ENCODE measurements around the gene LSAMP.
A peak's percentile ranks its signal among the peaks of the same experiment; 100 is the strongest.

LSAMP gene

GRCh38 chr3:115898656-115899410, 546.5 kb downstream of the LSAMP start:
- no peak for DNase-seq (ENCODE audit: low read depth)
- no peak overlapping the region for H3K4me3 ChIP-seq (ENCODE audit: control insufficient read depth, low read depth, low read length)
- no peak for TF ChIP-seq CTCF (conservative IDR thresholded peaks at IDR 0.05; ENCODE audit: control insufficient read depth, insufficient read depth, low read depth, low read length)

- DNase-seq (ENCODE audit: low read depth): no peak
- no peak for TF ChIP-seq CTCF (conservative IDR thresholded peaks at IDR 0.05; ENCODE audit: control insufficient read depth, insufficient read depth, low read depth, low read length)
- no peak overlapping the region for H3K4me3 ChIP-seq (ENCODE audit: control insufficient read depth, low read depth, low read length)
Observed at GRCh38 chr3:115891006-115891636, 554.2 kb downstream of the LSAMP start.

GRCh38 chr3:115890579-115890978, 554.7 kb downstream of the LSAMP start:
- TF ChIP-seq CTCF (conservative IDR thresholded peaks at IDR 0.05; ENCODE audit: control insufficient read depth, insufficient read depth, low read depth, low read length): no peak
- DNase-seq (ENCODE audit: low read depth): no peak
- H3K4me3 ChIP-seq (ENCODE audit: control insufficient read depth, low read depth, low read length): no peak overlapping the region

- H3K4me3 ChIP-seq (ENCODE audit: control insufficient read depth, low read depth, low read length): no peak overlapping the region
- DNase-seq (ENCODE audit: low read depth): peak; percentile 24
- TF ChIP-seq CTCF (conservative IDR thresholded peaks at IDR 0.05; ENCODE audit: control insufficient read depth, insufficient read depth, low read depth, low read length): no peak
Observed at GRCh38 chr3:115885621-115886020, 559.7 kb downstream of the LSAMP start.

GRCh38 chr3:115877615-115877899, 567.7 kb downstream of the LSAMP start:
- H3K4me3 ChIP-seq (ENCODE audit: control insufficient read depth, low read depth, low read length): no peak overlapping the region
- peak; percentile 3 for DNase-seq (ENCODE audit: low read depth)

GRCh38 chr3:115876876-115877614, 568.2 kb downstream of the LSAMP start:
- H3K4me3 ChIP-seq (ENCODE audit: control insufficient read depth, low read depth, low read length): peak overlapping the region; percentile 12
- DNase-seq (ENCODE audit: low read depth): no peak
- no peak for TF ChIP-seq CTCF (conservative IDR thresholded peaks at IDR 0.05; ENCODE audit: control insufficient read depth, insufficient read depth, low read depth, low read length)

More at GRCh38 chr3:115877615-115877899, 567.7 kb downstream of the LSAMP start:
- no peak for TF ChIP-seq CTCF (conservative IDR thresholded peaks at IDR 0.05; ENCODE audit: control insufficient read depth, insufficient read depth, low read depth, low read length)
